Measurements from ENCODE around the gene WDFY3. TPM values are rescaled to one million over a fixed set of nuclear protein-coding genes. Genes with fewer than 3 reads are reported as not detected.

Gene WDFY3
- polyA plus RNA-seq, 1 donor (not counting 4 experiments of a cell fraction or from before 2014, with no cell fraction given), result 28.5 TPM

GRCh38 chr4:84681486-84682274, 284.8 kb downstream of the WDFY3 start:
- no peaks in the 10 kb centered on the region for H3K79me2 ChIP-seq (ENCODE audit: control insufficient read depth, insufficient read depth, low read length)
- peak in 1 of 3 experiments; percentile 26 for TF ChIP-seq CTCF (optimal IDR thresholded peaks at IDR 0.05 in 1 of 3, IDR thresholded peaks at IDR 0.05 in 1 of 3, conservative IDR thresholded peaks at IDR 0.05 in 1 of 3; ENCODE audit: extremely low read depth in 1 of 3, insufficient read depth in 2 of 3, low read length in 3 of 3)
- TF ChIP-seq EZH2 (IDR thresholded peaks at IDR 0.05; ENCODE audit: low read length), result no peak
- H3K4me2 ChIP-seq (ENCODE audit: control insufficient read depth, extremely low read depth, insufficient read depth, low read depth, low read length), result no peak overlapping the region
- H3K9ac ChIP-seq (ENCODE audit: control insufficient read depth, extremely low read depth, insufficient read depth, low read length), result no peak overlapping the region
- DNase-seq (ENCODE audit: low read depth, low spot score), result no peak
- H3K27me3 ChIP-seq (ENCODE audit: control insufficient read depth, extremely low read depth, insufficient read depth, low read length), result no peaks in the 10 kb centered on the region
- no peaks in the 10 kb centered on the region for H3K9me1 ChIP-seq (ENCODE audit: control insufficient read depth, extremely low read depth, insufficient read depth, low read length)
- FAIRE-seq, result peak; percentile 75
- H4K20me1 ChIP-seq (ENCODE audit: control insufficient read depth, extremely low read depth, insufficient read depth, low read length), result no peaks in the 10 kb centered on the region
- peaks cover 25 to 29% of the 10 kb centered on the region in 2 experiments for H3K36me3 ChIP-seq (ENCODE audit: control insufficient read depth in 2 of 2, extremely low read depth in 1 of 2, insufficient read depth in 2 of 2, low read length in 2 of 2)
- no peak overlapping the region for H2AFZ ChIP-seq (ENCODE audit: control insufficient read depth, low read length)
- peaks cover 9% of the 10 kb centered on the region for H3K4me1 ChIP-seq (ENCODE audit: control insufficient read depth, extremely low read depth, insufficient read depth, low read length)
- no peaks in the 10 kb centered on the region for H3K9me3 ChIP-seq (ENCODE audit: control insufficient read depth, low read depth, low read length)
- dilution Hi-C loops (cut with MboI; ENCODE audit: extremely low pct_ligation_motif_present, low sequenced_read_pairs), result no loop called here
- no peak overlapping the region for H3K4me3 ChIP-seq (ENCODE audit: control insufficient read depth in 2 of 3, extremely low read depth in 1 of 3, insufficient read depth in 2 of 3, low read depth in 1 of 3, low read length in 3 of 3)
- H3K27ac ChIP-seq (ENCODE audit: control insufficient read depth, insufficient read depth, low read length), result no peak overlapping the region

- H3K4me3 ChIP-seq (ENCODE audit: control insufficient read depth in 2 of 3, extremely low read depth in 1 of 3, insufficient read depth in 2 of 3, low read depth in 1 of 3, low read length in 3 of 3), result no peak overlapping the region
- H3K9me3 ChIP-seq (ENCODE audit: control insufficient read depth, low read depth, low read length), result no peaks in the 10 kb centered on the region
- no peaks in the 10 kb centered on the region for H3K9me1 ChIP-seq (ENCODE audit: control insufficient read depth, extremely low read depth, insufficient read depth, low read length)
- H4K20me1 ChIP-seq (ENCODE audit: control insufficient read depth, extremely low read depth, insufficient read depth, low read length), result no peaks in the 10 kb centered on the region
- H3K27me3 ChIP-seq (ENCODE audit: control insufficient read depth, extremely low read depth, insufficient read depth, low read length), result no peaks in the 10 kb centered on the region
- DNase-seq (ENCODE audit: low read depth, low spot score) (no peak), FAIRE-seq (no peak)
- no peaks in the 10 kb centered on the region for H3K79me2 ChIP-seq (ENCODE audit: control insufficient read depth, insufficient read depth, low read length)
- H3K9ac ChIP-seq (ENCODE audit: control insufficient read depth, extremely low read depth, insufficient read depth, low read length), result no peak overlapping the region
- no peak overlapping the region for H2AFZ ChIP-seq (ENCODE audit: control insufficient read depth, low read length)
- TF ChIP-seq CTCF (optimal IDR thresholded peaks at IDR 0.05 in 1 of 3, IDR thresholded peaks at IDR 0.05 in 1 of 3, conservative IDR thresholded peaks at IDR 0.05 in 1 of 3; ENCODE audit: extremely low read depth in 1 of 3, insufficient read depth in 2 of 3, low read length in 3 of 3) (no peak), EZH2 (IDR thresholded peaks at IDR 0.05; ENCODE audit: low read length) (no peak)
- dilution Hi-C loops (cut with MboI; ENCODE audit: extremely low pct_ligation_motif_present, low sequenced_read_pairs), result no loop called here
- H3K4me1 ChIP-seq (ENCODE audit: control insufficient read depth, extremely low read depth, insufficient read depth, low read length), result peaks cover 9% of the 10 kb centered on the region
- H3K4me2 ChIP-seq (ENCODE audit: control insufficient read depth, extremely low read depth, insufficient read depth, low read depth, low read length), result no peak overlapping the region
- H3K36me3 ChIP-seq (ENCODE audit: control insufficient read depth in 2 of 2, extremely low read depth in 1 of 2, insufficient read depth in 2 of 2, low read length in 2 of 2), result peaks cover 23 to 33% of the 10 kb centered on the region in 2 experiments
- H3K27ac ChIP-seq (ENCODE audit: control insufficient read depth, insufficient read depth, low read length), result no peak overlapping the region
Measured at GRCh38 chr4:84680956-84681355, 285.5 kb downstream of the WDFY3 start.
